PC-3 (cell line): ENCODE measurements around the gene PI4KB. TPM values are rescaled to one million over a fixed set of nuclear protein-coding genes. Genes with fewer than 3 reads are reported as not detected.

Experiments
- ATAC-seq: fragments of 200-7000 bp; cut with Tn5 transposase; 2 replicates; pipeline ENCODE4 v1.9.1; 2020; ENCODE audit warnings: mild to moderate bottlenecking, moderate library complexity
- BruUV-seq: library from RNA; stranded (reverse); fragments of 400-500 nt; replicated peaks from 2 replicates; lab custom pipeline; 2021; lab: Mats Ljungman, UMichigan
- CTCF ChIA-PET: fragments of 300-600 bp; sonication (Branson Sonifier 250); formaldehyde crosslinking; loops from one replicate; lab custom pipeline; 2022; ENCODE audit warnings: antibody characterized with exemption; lab: Charles Lee
- POLR2A ChIA-PET: fragments of 300-600 bp; sonication (Branson Sonifier 250); formaldehyde crosslinking; loops from one replicate; lab custom pipeline; 2022; ENCODE audit warnings: antibody characterized with exemption; ENCODE audit not compliant: unreplicated experiment; lab: Charles Lee
- DNase-seq: peaks from one replicate; pipeline ENCODE4 v3.0.0-alpha.2; 2015
- H2AFZ ChIP-seq: fragments of 300-600 bp; sonication (generic); 2 replicates; pipeline ENCODE4 v1.6.0; 2016; ENCODE audit warnings: antibody characterized with exemption, low read length
- H3F3A ChIP-seq: fragments of 300-600 bp; sonication (generic); one replicate; pipeline ENCODE4 v1.6.0; 2017; ENCODE audit warnings: antibody characterized with exemption, low read length, control low read depth, mild to moderate bottlenecking; ENCODE audit not compliant: unreplicated experiment
- H3K27ac ChIP-seq: fragments of 300-600 bp; sonication (generic); 2 replicates; pipeline ENCODE4 v1.5.1; 2016; ENCODE audit warnings: mild to moderate bottlenecking, low read length
- H3K27me3 ChIP-seq: fragments of 300-600 bp; sonication (generic); 2 replicates; pipeline ENCODE4 v1.6.1; 2016; ENCODE audit warnings: low read length, mixed read lengths
- H3K36me3 ChIP-seq: fragments of 300-600 bp; sonication (generic); 2 replicates; pipeline ENCODE4 v1.6.1; 2016; ENCODE audit warnings: low read depth, mixed run types, low read length, mixed read lengths
- H3K4me1 ChIP-seq: fragments of 300-600 bp; sonication (generic); 2 replicates; pipeline ENCODE4 v1.5.1; 2016; ENCODE audit warnings: low read length; ENCODE audit not compliant: insufficient read depth
- H3K4me2 ChIP-seq: fragments of 300-600 bp; sonication (generic); 2 replicates; pipeline ENCODE4 v1.6.0; 2016; ENCODE audit warnings: low read length
- H3K4me3 ChIP-seq: fragments of 300-600 bp; sonication (generic); 2 replicates; pipeline ENCODE4 v1.5.1; 2016; ENCODE audit warnings: mild to moderate bottlenecking, low read length, mixed read lengths
- H3K79me2 ChIP-seq: fragments of 300-600 bp; sonication (generic); 2 replicates; pipeline ENCODE4 v1.6.1; 2017; ENCODE audit warnings: low read length, mixed read lengths
- H3K9ac ChIP-seq: fragments of 300-600 bp; sonication (generic); 2 replicates; pipeline ENCODE4 v1.6.0; 2016; ENCODE audit warnings: mild to moderate bottlenecking, low read length
- H3K9me2 ChIP-seq: fragments of 300-600 bp; sonication (generic); replicated peaks from 2 replicates; pipeline ENCODE4 v1.6.1; 2016; ENCODE audit warnings: mixed run types, low read length, mixed read lengths
- H3K9me3 ChIP-seq: fragments of 300-600 bp; sonication (generic); 2 replicates; pipeline ENCODE4 v1.6.1; 2016; ENCODE audit warnings: low read length, mixed read lengths
- H4K20me1 ChIP-seq: fragments of 300-600 bp; sonication (generic); 2 replicates; pipeline ENCODE4 v1.6.1; 2016; ENCODE audit warnings: low read length, mixed read lengths
- EZH2 ChIP-seq: fragments of 300-600 bp; sonication (generic); IDR thresholded peaks from one replicate; pipeline ENCODE4 v1.6.1; 2017; ENCODE audit warnings: antibody characterized with exemption, mild to moderate bottlenecking, low read length; ENCODE audit not compliant: unreplicated experiment
- EZH2phosphoT487 ChIP-seq: fragments of 300-600 bp; sonication (generic); IDR thresholded peaks from 2 replicates; pipeline ENCODE4 v1.6.1; 2018; ENCODE audit warnings: mild to moderate bottlenecking, antibody characterized with exemption, low read length, borderline replicate concordance
- intact Hi-C: fragments of 100-400 bp; cut with micrococcal nuclease; formaldehyde crosslinking; loops from 2 replicates; pipeline ENCODE4 v1.9.0; 2023
- total RNA-seq: library from RNA; depleted of rRNA; stranded (reverse); fragments of >200 nt; gene quantifications from 2 replicates; pipeline ENCODE4 v1.2.3, GENCODE V29; 2014
- TF ChIP-seq, protein P1 (sequence below): fragments of 300-600 bp; sonication (generic); conservative IDR thresholded peaks from 2 replicates; pipeline ENCODE4 v1.5.1; 2017; ENCODE audit warnings: antibody characterized with exemption, low read depth, mild to moderate bottlenecking, low read length

PI4KB gene
- total RNA-seq, 1 experiment from 2014 or later: 99.5 TPM

DNA sequence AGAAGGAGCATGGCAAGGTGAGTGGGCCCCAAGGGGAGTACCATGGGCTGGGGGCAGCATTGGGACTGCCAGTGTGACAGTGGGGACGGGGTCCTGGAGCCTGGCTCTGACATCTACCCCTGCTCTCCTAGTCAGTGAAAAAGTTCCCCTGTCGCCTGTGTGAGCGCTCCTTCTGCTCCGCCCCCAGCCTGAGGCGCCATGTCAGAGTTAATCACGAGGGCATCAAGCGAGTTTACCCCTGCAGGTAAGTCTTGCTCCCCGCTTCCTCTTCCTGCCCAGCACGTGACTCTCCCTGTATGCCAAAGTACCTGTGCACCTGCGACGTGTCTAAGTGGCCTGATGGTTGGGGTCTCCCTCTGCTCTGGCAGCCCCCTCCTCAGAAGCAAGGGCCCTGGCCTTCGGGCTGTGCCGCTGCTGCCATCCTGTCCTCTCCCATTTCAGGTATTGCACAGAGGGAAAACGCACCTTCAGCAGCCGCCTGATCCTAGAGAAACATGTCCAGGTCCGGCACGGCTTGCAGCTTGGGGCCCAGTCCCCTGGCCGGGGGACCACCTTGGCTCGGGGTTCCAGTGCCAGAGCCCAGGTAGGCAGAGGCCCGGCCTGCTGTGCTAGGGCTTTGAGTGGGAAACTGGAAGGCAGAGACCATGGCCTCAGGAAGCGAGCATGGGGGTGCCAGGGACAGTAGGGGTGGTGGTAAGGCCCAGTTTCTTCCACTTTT lies 37.1 kb downstream of the PI4KB start:
- H3K27ac ChIP-seq: no peak overlapping the region
- H3F3A ChIP-seq: no peaks in the 10 kb centered on the region
- H3K36me3 ChIP-seq: peaks cover 54% of the 10 kb centered on the region
- ATAC-seq (no peak), DNase-seq (no peak)
- H3K79me2 ChIP-seq: no peaks in the 10 kb centered on the region
- no peaks in the 10 kb centered on the region for H3K27me3 ChIP-seq
- H3K9me2 ChIP-seq: no peaks in the 10 kb centered on the region
- no peaks in the 10 kb centered on the region for H3K4me1 ChIP-seq
- H4K20me1 ChIP-seq: no peaks in the 10 kb centered on the region
- intact Hi-C loops: no loop called here
- H3K4me2 ChIP-seq: no peak overlapping the region
- H2AFZ ChIP-seq: no peak overlapping the region
- ChIA-PET CTCF (no interaction called here), POLR2A (no interaction called here)
- TF ChIP-seq EZH2phosphoT487: no peak
- TF ChIP-seq, protein P1, sequence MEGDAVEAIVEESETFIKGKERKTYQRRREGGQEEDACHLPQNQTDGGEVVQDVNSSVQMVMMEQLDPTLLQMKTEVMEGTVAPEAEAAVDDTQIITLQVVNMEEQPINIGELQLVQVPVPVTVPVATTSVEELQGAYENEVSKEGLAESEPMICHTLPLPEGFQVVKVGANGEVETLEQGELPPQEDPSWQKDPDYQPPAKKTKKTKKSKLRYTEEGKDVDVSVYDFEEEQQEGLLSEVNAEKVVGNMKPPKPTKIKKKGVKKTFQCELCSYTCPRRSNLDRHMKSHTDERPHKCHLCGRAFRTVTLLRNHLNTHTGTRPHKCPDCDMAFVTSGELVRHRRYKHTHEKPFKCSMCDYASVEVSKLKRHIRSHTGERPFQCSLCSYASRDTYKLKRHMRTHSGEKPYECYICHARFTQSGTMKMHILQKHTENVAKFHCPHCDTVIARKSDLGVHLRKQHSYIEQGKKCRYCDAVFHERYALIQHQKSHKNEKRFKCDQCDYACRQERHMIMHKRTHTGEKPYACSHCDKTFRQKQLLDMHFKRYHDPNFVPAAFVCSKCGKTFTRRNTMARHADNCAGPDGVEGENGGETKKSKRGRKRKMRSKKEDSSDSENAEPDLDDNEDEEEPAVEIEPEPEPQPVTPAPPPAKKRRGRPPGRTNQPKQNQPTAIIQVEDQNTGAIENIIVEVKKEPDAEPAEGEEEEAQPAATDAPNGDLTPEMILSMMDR: no peak
- no peak for TF ChIP-seq EZH2
- BruUV-seq: no TSS peak
- no peaks in the 10 kb centered on the region for H3K9me3 ChIP-seq
- no peak overlapping the region for H3K4me3 ChIP-seq
- H3K9ac ChIP-seq: no peak overlapping the region

DNA sequence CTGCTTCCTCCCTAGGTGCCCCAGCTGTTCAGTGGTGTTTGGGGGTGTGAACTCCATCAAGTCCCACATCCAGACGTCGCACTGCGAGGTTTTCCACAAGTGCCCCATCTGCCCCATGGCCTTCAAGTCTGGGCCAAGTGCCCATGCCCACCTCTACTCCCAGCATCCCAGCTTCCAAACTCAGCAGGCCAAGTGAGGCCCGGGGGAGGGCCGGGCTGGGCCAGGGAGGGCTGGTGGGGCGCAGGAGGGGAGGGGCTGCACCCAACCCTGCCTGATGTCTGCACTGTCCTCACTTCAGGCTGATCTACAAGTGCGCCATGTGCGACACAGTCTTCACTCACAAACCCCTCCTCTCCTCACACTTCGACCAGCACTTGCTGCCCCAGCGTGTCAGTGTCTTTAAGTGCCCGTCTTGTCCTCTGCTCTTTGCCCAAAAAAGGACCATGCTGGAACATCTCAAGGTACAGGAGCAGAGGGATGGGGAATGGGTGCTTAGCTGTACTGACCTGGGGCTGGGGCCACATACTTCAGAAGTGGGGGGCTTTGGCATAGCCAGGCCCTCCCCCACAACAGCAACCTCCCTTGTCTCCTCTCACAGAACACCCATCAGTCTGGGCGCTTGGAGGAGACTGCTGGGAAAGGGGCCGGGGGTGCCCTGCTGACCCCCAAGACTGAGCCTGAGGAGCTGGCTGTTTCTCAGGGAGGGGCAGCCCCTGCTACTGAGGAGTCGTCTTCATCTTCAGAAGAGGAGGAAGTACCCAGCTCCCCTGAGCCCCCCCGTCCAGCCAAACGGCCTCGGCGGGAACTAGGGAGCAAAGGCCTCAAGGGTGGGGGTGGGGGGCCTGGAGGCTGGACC lies 37.9 kb downstream of the PI4KB start:
- H2AFZ ChIP-seq: no peak overlapping the region
- CTCF ChIA-PET: no interaction called here
- intact Hi-C loops: no loop called here

More for the DNA sequence above, 37.9 kb downstream of the PI4KB start:
- H3K4me3 ChIP-seq: no peak overlapping the region
- no peaks in the 10 kb centered on the region for H3K27me3 ChIP-seq
- ATAC-seq (no peak), DNase-seq (no peak)
- peaks cover 46% of the 10 kb centered on the region; the same call in 1 of the 2 replicates for H3K36me3 ChIP-seq
- no peaks in the 10 kb centered on the region for H3K9me3 ChIP-seq
- H3K4me2 ChIP-seq: no peak overlapping the region
- H3K9me2 ChIP-seq: no peaks in the 10 kb centered on the region
- no peaks in the 10 kb centered on the region for H4K20me1 ChIP-seq
- BruUV-seq: no TSS peak
- TF ChIP-seq, protein P1: no peak
- no peak for TF ChIP-seq EZH2phosphoT487
- TF ChIP-seq EZH2: no peak
- H3F3A ChIP-seq: no peaks in the 10 kb centered on the region
- H3K79me2 ChIP-seq: peaks cover 4% of the 10 kb centered on the region
- H3K27ac ChIP-seq: no peak overlapping the region
- POLR2A ChIA-PET: no interaction called here
- H3K4me1 ChIP-seq: no peaks in the 10 kb centered on the region
- no peak overlapping the region for H3K9ac ChIP-seq
